ENCODE data around the gene TSFM. TPM values are rescaled to one million over a fixed set of nuclear protein-coding genes. Genes with fewer than 3 reads are reported as not detected.

The TSFM gene
- total and polyA plus RNA-seq, 9 of the 15 experiments (the other 6 are each of a cell fraction or from before 2014, with no cell fraction given), result 44.6 to 198 (median 60.2) TPM

GRCh38 chr12:57772429-57773322, 9.9 kb upstream of the TSFM start, which contains the start of gene EEF1AKMT3 (continued):
- TF ChIP-seq BRD4 (IDR thresholded peaks at IDR 0.05), result 0 out of 2 replicates have a peak, but pooled peaks have one; percentile 67
- TF ChIP-seq EWSR1 (IDR thresholded peaks at IDR 0.05; ENCODE audit: borderline replicate concordance, low read depth, partially characterized antibody), result no peak
- no peak for TF ChIP-seq CREB1 (IDR thresholded peaks at IDR 0.05)
- TF ChIP-seq CREB1 (CRISPR knock-in tag; IDR thresholded peaks at IDR 0.05), result peak; percentile 41; the same call in 1 of the 2 replicates
- TF ChIP-seq HDGF (IDR thresholded peaks at IDR 0.05), result 0 out of 2 replicates have a peak, but pooled peaks have one; percentile 18
- no peak for TF ChIP-seq SNAPC5 (CRISPR knock-in tag; IDR thresholded peaks at IDR 0.05)
- no peak for TF ChIP-seq SP2 (IDR thresholded peaks at IDR 0.05; ENCODE audit: extremely low read depth, low read depth, low read length, poor library complexity, severe bottlenecking)
- TF ChIP-seq U2AF1 (optimal IDR thresholded peaks at IDR 0.05; ENCODE audit: low read depth, low read length), result peak; percentile 32
- TF ChIP-seq RB1 (IDR thresholded peaks at IDR 0.05; ENCODE audit: low read depth), result 0 out of 2 replicates have a peak, but pooled peaks have one; percentile 7
- peak; percentile 38; the same call in 1 of the 2 replicates for TF ChIP-seq SAFB (IDR thresholded peaks at IDR 0.05; ENCODE audit: borderline replicate concordance, low read depth, low read length)
- TF ChIP-seq CSDE1 (IDR thresholded peaks at IDR 0.05), result no peak
- peak; percentile 68; the same call in 1 of the 2 replicates for TF ChIP-seq ZNF592 (IDR thresholded peaks at IDR 0.05)
- no peak for TF ChIP-seq ZBTB33 (CRISPR knock-in tag; IDR thresholded peaks at IDR 0.05)
- 0 out of 2 replicates have a peak, but pooled peaks have one; percentile 30 for TF ChIP-seq AFF4 (CRISPR knock-in tag; IDR thresholded peaks at IDR 0.05)
- TF ChIP-seq RBBP5 (IDR thresholded peaks at IDR 0.05; ENCODE audit: borderline replicate concordance, insufficient read depth, low read length, poor library complexity, severe bottlenecking), result peak; percentile 79
- TF ChIP-seq ZBTB7A (IDR thresholded peaks at IDR 0.05; ENCODE audit: borderline replicate concordance, control insufficient read depth, low read depth, low read length), result peak; percentile 79; the same call in 1 of the 2 replicates

Data from K562 (cell line).